ENCODE measurements around the gene RFX7. TPM values are rescaled to one million over a fixed set of nuclear protein-coding genes. Genes with fewer than 3 reads are reported as not detected.
"Not testable (repeated sequence)": the region's sequence is repeated elsewhere in the genome, so short reads cannot be mapped to it uniquely, and the experiment has no call there.

Gene RFX7
- total RNA-seq, 1 donor from 2014 or later, result 41.0 TPM

GRCh38 chr15:56208185-56208584 lies 35.5 kb downstream of the RFX7 start:
- intact Hi-C loops (cut with micrococcal nuclease), result loop anchor here (5.0 kb wide), 1 partner anchor 34 kb away; the partner anchor contains the start of gene RFX7

- intact Hi-C loops (cut with micrococcal nuclease), result loop anchor here (5.0 kb wide), 1 partner anchor 35 kb away; the partner anchor contains the start of gene RFX7
Observed at GRCh38 chr15:56207711-56208110, 36.0 kb downstream of the RFX7 start.

- intact Hi-C loops (cut with micrococcal nuclease), result loop anchor here (5.0 kb wide), 1 partner anchor 35 kb away; the partner anchor contains the start of gene RFX7
Observed at GRCh38 chr15:56207092-56207491, 36.6 kb downstream of the RFX7 start.

GRCh38 chr15:56205061-56205876 lies 38.4 kb downstream of the RFX7 start:
- intact Hi-C loops (cut with micrococcal nuclease), result loop anchor here (5.0 kb wide), 1 partner anchor 37 kb away; the partner anchor contains the start of gene RFX7

- intact Hi-C loops (cut with micrococcal nuclease), result not testable (repeated sequence)
Observed at GRCh38 chr15:56203312-56203922, 40.3 kb downstream of the RFX7 start.

GRCh38 chr15:56202701-56203100 lies 41.0 kb downstream of the RFX7 start:
- intact Hi-C loops (cut with micrococcal nuclease), result no loop called here

GRCh38 chr15:56199038-56199437 lies 44.6 kb downstream of the RFX7 start:
- intact Hi-C loops (cut with micrococcal nuclease), result no loop called here

GRCh38 chr15:56194035-56194434 lies 49.6 kb downstream of the RFX7 start:
- intact Hi-C loops (cut with micrococcal nuclease), result no loop called here

GRCh38 chr15:56192659-56193442 lies 50.8 kb downstream of the RFX7 start:
- intact Hi-C loops (cut with micrococcal nuclease), result no loop called here

- intact Hi-C loops (cut with micrococcal nuclease), result no loop called here
Observed at GRCh38 chr15:56187665-56188064, 56.0 kb downstream of the RFX7 start.

- intact Hi-C loops (cut with micrococcal nuclease), result no loop called here
Observed at GRCh38 chr15:56185980-56186379, 57.7 kb downstream of the RFX7 start.

- intact Hi-C loops (cut with micrococcal nuclease), result no loop called here
Observed at GRCh38 chr15:56184516-56184915, 59.2 kb downstream of the RFX7 start.

- intact Hi-C loops (cut with micrococcal nuclease), result no loop called here
Observed at GRCh38 chr15:56180851-56181250, 62.8 kb downstream of the RFX7 start.

- intact Hi-C loops (cut with micrococcal nuclease), result no loop called here
Observed at GRCh38 chr15:56176996-56177395, 66.7 kb downstream of the RFX7 start.

GRCh38 chr15:56175788-56176187 lies 67.9 kb downstream of the RFX7 start:
- intact Hi-C loops (cut with micrococcal nuclease), result no loop called here

GRCh38 chr15:56174649-56175048 lies 69.0 kb downstream of the RFX7 start:
- intact Hi-C loops (cut with micrococcal nuclease), result no loop called here

GRCh38 chr15:56168394-56168793 lies 75.3 kb downstream of the RFX7 start:
- intact Hi-C loops (cut with micrococcal nuclease), result loop anchor here (10.0 kb wide), 1 partner anchor 76 kb away; the partner anchor contains the start of gene RFX7

- intact Hi-C loops (cut with micrococcal nuclease), result loop anchor here (10.0 kb wide), 1 partner anchor 80 kb away; the partner anchor contains the start of gene RFX7
Observed at GRCh38 chr15:56165234-56165633, 78.4 kb downstream of the RFX7 start.

GRCh38 chr15:56160966-56161365 lies 82.7 kb downstream of the RFX7 start:
- intact Hi-C loops (cut with micrococcal nuclease), result loop anchor here (10.0 kb wide), 1 partner anchor 84 kb away; the partner anchor contains the start of gene RFX7

- intact Hi-C loops (cut with micrococcal nuclease), result no loop called here
Observed at GRCh38 chr15:56156877-56157276, 86.8 kb downstream of the RFX7 start.

GRCh38 chr15:56155278-56155677 lies 88.4 kb downstream of the RFX7 start:
- intact Hi-C loops (cut with micrococcal nuclease), result not testable (repeated sequence)
